22Rv1 (cell line): Measurements from ENCODE around the gene ZRANB2.

ENCODE experiments used
- ZFX ChIP-seq: fragments of 450-650 bp; IDR thresholded peaks from 2 replicates; pipeline ENCODE4 v1.6.1; 2017; ENCODE audit warnings: antibody characterized with exemption, borderline replicate concordance
- TF ChIP-seq, protein P1 (sequence below): fragments of 450-650 bp; IDR thresholded peaks from 2 replicates; pipeline ENCODE4 v1.5.1; 2017; ENCODE audit warnings: mild to moderate bottlenecking

DNA sequence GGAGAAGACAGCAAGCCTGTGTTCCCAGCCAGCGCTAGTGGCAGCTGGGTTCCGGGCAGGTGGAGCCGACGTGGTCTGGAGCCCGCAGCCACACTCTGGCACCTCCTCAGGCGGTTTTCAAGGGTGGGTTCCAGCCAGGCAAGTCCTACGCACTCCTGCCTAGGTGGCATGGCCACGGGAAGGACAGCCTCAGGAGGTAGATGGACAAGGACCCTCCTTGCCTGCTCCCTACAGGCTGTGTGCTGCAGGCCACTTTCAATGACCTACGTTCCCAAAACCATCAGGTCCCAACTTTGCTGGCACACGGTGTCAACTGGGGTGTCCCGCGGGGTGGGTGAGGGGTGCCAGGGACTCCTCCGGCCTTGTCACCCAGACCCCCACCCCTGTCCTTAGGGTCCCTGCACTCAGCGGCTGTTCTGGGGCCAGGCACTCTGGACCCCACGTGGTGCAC lies 26.5 kb downstream of the ZRANB2 start:
- TF ChIP-seq, protein P1, sequence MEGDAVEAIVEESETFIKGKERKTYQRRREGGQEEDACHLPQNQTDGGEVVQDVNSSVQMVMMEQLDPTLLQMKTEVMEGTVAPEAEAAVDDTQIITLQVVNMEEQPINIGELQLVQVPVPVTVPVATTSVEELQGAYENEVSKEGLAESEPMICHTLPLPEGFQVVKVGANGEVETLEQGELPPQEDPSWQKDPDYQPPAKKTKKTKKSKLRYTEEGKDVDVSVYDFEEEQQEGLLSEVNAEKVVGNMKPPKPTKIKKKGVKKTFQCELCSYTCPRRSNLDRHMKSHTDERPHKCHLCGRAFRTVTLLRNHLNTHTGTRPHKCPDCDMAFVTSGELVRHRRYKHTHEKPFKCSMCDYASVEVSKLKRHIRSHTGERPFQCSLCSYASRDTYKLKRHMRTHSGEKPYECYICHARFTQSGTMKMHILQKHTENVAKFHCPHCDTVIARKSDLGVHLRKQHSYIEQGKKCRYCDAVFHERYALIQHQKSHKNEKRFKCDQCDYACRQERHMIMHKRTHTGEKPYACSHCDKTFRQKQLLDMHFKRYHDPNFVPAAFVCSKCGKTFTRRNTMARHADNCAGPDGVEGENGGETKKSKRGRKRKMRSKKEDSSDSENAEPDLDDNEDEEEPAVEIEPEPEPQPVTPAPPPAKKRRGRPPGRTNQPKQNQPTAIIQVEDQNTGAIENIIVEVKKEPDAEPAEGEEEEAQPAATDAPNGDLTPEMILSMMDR: no peak
- TF ChIP-seq ZFX: no peak
